ENCODE measurements around the gene TALDO1.

The TALDO1 gene

DNA sequence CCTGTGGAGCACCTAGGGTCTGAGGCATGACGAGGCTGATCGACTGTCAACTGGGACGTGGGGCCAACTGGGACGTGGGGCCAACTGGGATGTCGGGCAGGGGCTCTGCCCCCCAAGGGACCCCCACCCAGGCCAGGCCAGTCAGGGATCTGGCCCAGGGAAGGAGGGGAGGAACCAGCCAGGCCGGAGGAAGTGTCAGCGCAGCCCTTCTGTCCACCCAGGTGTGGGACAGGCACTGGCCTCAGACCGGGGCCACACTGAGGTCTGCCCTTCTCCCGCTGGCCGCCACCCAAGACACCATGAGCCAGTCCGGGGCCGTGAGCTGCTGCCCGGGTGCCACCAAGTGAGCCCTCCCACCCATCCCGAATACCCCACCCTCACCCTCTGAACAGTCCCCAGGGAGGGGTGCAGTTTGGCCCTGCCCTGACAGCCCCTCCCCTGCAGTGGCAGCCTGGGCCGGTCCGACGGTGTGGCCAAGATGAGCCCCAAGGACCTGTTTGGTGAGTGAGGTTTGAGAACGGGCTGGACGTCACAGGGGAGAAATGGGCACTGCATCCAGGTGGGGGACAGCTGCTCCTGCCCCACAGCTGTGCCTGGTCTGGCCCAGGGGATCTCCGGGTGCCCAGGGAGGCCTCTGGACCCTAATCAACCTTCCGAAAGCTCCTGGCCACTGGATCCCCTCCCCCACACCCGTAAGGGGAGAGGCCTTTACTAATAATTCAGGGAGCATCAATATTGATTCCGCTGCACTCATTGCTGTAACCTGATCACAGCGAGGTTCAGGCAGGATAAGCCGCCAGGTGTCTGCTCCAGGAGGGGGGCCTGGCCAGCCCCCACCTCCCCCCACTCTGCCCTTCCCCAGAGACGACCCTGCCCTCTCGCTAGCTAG is 37.9 kb upstream of the TALDO1 start:
- in situ Hi-C loops (cut with MboI; ENCODE audit: low sequenced_read_pairs) = loop anchor here (25.0 kb wide), 1 partner anchor 147 kb away; the partner anchor contains the start of genes LMNTD2 and RASSF7

DNA sequence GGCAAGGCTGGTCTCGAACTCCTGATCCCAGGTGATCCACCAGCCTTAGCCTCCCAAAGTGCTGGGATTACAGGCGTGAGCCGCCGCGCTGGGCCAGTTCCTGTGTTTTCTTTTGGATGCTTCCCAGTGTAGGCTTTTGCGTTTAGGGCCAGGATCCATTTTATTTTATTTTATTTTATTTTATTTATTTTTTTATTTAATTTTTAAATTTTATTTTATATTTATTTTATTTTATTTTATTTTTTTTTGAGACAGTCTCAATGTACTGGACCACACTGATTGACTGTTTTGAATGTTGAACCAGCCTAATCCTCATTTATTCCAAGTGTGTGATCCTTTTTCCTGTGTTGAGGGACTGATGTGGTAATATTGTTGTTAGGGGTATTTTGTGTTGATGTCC is 32.8 kb upstream of the TALDO1 start:
- in situ Hi-C loops (cut with MboI; ENCODE audit: low sequenced_read_pairs) = loop anchor here (25.0 kb wide), 1 partner anchor 152 kb away; the partner anchor contains the start of genes LMNTD2 and RASSF7

DNA sequence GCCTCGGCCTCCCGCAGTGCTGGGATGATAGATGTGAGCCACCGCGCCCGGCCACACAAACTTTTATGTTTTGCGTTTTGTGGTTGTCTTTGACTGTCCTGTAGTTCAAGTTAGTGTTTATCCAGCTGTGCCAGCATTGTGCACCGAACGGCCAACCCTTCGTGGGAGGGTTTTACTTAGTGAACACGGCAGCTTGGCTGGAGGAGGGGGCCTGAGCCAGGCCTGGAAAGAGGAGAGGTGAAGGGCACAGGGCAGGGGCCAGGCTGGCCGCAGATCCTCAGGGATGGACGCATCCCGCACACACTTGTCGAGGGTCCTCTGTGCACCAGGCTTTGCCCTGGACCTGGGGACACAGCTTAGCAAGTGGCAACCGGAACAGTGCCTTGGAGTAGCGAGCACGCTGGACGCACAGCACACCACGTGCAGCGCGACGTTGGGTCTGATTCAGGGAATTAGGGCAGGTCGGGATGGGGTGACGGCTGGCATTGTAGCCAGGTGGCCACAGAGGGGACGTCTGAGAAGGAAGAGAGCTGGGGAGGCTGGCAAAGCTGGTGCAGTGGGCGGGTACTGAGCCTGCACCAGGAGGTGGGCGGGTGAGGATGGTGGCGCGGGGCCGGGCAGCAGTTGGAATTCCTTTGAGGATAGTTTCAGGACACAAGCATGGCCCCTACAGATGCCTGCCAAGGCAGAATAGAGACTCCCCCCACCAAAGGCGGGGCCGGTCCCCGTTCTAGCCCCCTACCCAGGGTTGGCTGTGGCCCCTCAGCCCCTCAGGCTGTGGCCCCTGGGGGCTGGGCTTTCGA is 27.8 kb upstream of the TALDO1 start:
- in situ Hi-C loops (cut with MboI; ENCODE audit: low sequenced_read_pairs) = loop anchor here (25.0 kb wide), 1 partner anchor 157 kb away; the partner anchor contains the start of genes LMNTD2 and RASSF7

DNA sequence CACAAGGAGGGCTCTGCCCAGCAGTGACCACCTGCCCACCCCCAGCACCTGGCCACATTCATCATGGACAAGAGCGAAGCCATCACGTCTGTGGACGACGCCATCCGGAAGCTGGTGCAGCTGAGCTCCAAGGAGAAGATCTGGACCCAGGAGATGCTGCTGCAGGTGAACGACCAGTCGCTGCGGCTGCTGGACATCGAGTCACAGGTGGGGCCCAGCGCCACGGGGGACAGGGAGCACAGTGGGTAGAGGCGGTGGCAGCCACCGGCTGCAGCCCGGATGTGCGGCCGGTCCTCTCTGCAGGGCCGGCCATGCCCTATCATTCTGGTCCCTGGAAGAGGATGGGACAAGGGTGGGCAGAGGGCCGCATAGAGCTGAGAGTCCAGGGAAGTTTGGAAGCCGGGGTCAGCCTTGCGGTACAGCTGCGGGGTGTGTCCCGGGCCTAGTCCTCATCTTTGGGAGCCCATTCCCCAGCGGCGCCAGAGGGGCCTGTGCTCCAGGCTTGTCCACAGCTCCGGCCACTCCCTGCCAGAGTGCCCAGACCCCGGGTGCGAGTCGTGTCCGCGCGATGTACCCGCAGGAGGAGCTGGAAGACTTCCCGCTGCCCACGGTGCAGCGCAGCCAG is 27.1 kb upstream of the TALDO1 start:
- in situ Hi-C loops (cut with MboI; ENCODE audit: low sequenced_read_pairs) = loop anchor here (25.0 kb wide), 1 partner anchor 158 kb away; the partner anchor contains the start of genes LMNTD2 and RASSF7

DNA sequence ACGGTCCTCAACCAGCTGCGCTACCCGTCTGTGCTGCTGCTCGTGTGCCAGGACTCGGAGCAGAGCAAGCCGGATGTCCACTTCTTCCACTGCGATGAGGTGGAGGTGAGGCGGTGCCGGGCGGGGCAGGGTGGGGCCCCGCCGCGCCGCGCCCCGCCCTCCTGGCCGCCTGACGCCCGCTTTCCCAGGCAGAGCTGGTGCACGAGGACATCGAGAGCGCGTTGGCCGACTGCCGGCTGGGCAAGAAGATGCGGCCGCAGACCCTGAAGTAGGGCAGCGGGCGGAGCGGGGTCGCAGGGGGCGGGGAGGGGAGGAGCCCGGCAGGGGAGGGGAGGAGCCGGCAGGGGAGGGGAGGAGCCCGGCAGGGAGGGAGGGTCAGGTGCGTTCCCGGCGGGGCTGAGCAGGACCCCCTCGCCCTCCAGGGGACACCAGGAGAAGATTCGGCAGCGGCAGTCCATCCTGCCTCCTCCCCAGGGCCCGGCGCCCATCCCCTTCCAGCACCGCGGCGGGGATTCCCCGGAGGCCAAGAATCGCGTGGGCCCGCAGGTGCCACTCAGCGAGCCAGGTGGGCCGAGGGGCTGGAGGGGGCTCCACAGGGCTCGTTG is 26.5 kb upstream of the TALDO1 start:
- in situ Hi-C loops (cut with MboI; ENCODE audit: low sequenced_read_pairs) = loop anchor here (25.0 kb wide), 1 partner anchor 158 kb away; the partner anchor contains the start of genes LMNTD2 and RASSF7

DNA sequence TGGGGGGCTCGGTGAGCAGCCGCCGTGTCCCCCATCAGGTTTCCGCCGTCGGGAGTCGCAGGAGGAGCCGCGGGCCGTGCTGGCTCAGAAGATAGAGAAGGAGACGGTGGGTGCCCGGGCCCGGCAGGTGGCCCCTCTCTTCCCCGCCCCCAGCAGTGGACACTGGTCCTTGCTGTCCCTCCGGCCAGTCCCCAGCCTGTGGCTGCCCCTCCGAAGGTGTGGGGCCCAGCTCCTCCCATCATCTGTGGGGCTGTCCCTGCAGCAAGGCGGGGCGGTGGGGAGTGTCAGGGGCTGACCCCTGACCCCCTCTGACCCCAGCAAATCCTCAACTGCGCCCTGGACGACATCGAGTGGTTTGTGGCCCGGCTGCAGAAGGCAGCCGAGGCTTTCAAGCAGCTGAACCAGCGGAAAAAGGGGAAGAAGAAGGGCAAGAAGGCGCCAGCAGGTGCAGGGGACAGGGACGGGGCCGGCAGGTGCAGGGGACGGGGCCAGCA is 26.0 kb upstream of the TALDO1 start:
- in situ Hi-C loops (cut with MboI; ENCODE audit: low sequenced_read_pairs) = loop anchor here (25.0 kb wide), 1 partner anchor 159 kb away; the partner anchor contains the start of genes LMNTD2 and RASSF7

DNA sequence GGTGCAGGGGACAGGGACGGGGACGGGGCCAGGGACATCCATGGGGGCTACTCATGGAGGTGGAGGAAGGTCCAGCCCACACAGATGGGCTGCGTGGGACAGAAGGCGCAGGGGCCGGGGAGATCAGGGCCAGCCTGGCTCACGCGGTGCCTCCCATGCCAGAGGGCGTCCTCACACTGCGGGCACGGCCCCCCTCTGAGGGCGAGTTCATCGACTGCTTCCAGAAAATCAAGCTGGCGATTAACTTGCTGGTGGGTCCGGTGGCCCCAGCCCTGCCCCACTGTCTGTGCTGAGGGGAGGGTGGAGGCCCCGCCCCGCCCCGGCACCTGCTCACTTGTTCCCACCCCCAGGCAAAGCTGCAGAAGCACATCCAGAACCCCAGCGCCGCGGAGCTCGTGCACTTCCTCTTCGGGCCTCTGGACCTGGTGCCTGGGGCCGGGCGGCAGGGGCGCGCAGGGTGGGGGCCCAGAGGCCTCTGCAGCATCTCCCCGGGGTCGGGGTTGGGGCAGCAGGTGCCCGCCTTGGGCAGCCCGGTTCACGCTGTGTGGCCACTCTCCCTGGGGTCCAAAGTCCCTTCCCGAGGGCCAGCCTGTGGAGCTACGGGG is 25.4 kb upstream of the TALDO1 start:
- in situ Hi-C loops (cut with MboI; ENCODE audit: low sequenced_read_pairs) = loop anchor here (25.0 kb wide), 1 partner anchor 160 kb away; the partner anchor contains the start of genes LMNTD2 and RASSF7

DNA sequence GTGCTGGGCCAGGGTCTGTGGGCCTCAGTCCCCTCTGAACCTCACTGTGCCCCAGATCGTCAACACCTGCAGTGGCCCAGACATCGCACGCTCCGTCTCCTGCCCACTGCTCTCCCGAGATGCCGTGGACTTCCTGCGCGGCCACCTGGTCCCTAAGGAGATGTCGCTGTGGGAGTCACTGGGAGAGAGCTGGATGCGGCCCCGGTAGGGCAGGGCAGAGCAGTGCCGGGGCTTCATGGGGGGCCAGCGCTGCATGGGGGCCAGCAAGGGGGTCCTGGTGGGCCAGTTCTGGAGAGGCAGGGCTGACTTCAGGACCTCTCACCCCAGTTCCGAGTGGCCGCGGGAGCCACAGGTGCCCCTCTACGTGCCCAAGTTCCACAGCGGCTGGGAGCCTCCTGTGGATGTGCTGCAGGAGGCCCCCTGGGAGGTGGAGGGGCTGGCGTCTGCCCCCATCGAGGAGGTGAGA is 24.9 kb upstream of the TALDO1 start:
- in situ Hi-C loops (cut with MboI; ENCODE audit: low sequenced_read_pairs) = loop anchor here (25.0 kb wide), 1 partner anchor 160 kb away; the partner anchor contains the start of genes LMNTD2 and RASSF7

DNA sequence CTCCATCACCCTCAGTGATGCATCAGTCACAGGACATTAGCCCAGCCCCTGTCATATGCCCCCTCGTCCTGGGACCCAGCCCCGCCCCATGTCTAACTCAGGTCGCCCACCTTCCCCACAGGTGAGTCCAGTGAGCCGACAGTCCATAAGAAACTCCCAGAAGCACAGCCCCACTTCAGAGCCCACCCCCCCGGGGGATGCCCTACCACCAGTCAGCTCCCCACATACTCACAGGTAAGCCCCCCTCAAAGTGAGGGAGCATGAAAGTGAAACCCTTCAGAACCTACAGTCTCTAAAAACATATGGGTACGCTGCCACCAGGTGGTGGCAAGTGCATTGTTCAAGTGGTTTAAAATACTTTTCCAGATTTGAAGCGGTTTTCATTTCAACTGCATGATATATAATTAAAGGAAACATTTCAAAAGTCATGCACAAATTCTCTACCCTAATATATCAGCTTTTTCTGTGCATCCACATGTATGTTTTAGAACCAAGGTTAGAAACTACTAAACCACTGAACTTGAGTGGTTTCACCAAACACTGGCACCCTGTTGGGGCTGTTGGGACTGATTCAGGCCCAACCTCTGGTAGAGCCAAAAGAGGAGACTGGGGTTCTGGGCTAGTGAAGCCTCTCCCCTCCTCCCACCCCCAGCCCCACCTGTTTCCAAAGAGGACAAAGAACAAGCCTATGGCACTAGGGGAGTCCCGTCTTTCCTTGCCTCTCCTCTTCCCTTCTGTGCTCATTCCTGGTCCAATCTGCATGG is 24.0 kb upstream of the TALDO1 start:
- in situ Hi-C loops (cut with MboI; ENCODE audit: low sequenced_read_pairs) = loop anchor here (25.0 kb wide), 1 partner anchor 161 kb away; the partner anchor contains the start of genes LMNTD2 and RASSF7

DNA sequence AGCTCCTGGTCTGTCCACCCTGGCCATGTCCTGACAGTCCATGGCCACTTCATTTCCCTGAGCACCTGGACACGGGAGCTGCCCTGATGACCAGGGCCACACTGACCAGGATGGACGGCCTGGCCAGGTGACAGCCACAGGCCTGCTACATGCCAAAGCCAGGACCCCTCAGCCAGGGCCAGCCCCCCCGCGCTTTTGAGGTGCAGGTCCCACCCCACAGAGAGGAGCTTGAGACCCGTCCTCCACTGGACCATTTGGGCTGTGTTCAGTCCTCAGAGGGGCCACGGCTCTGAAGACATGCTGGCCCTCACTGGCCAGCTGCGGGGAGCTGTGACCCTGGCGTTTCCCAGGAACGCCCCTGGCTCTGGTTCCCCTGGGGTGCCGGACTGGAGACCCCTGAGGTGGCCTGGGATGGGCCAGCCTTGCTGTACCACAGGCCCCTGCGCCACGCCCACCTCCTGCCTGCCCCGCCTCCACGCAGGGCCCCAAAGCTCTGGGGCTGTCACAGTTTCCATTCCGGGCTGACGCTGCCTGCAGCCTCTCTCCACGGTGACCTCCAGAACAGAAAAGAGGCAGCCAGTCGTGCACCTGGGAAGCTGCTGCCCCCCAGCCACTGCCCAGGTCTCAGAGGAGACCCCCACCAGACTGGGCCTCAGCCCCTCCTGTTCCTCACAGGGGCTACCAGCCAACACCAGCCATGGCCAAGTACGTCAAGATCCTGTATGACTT is 23.1 kb upstream of the TALDO1 start:
- in situ Hi-C loops (cut with MboI; ENCODE audit: low sequenced_read_pairs) = loop anchor here (25.0 kb wide), 1 partner anchor 162 kb away; the partner anchor contains the start of genes LMNTD2 and RASSF7

DNA sequence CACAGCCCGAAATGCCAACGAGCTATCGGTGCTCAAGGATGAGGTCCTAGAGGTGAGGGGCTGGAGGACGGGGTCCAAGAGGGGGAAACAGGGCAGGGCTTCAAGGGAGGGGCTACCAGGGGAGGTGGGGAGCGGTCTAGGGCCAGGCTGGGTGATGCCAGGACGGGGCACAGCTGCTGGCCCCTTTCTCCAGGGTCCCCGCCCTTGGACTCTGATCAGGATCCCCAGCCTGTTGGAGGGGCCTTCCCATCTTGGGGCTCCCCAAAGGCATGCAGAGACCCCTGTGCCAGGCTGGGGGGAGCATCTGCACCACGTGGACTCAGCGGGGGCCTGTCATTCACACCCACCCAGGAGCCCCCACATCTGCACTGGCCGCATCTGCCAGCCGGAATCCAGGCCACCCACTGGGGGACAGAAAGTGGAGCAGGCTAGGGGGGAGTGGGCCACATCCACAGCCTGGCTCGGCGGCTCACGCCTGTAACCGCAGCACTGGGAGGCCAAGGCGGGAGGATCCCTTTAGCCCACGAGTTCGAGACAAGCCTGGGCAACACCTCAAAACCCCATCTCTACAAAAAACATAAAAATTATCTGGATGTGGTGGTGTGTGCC is 22.4 kb upstream of the TALDO1 start:
- in situ Hi-C loops (cut with MboI; ENCODE audit: low sequenced_read_pairs) = loop anchor here (25.0 kb wide), 1 partner anchor 163 kb away; the partner anchor contains the start of genes LMNTD2 and RASSF7

DNA sequence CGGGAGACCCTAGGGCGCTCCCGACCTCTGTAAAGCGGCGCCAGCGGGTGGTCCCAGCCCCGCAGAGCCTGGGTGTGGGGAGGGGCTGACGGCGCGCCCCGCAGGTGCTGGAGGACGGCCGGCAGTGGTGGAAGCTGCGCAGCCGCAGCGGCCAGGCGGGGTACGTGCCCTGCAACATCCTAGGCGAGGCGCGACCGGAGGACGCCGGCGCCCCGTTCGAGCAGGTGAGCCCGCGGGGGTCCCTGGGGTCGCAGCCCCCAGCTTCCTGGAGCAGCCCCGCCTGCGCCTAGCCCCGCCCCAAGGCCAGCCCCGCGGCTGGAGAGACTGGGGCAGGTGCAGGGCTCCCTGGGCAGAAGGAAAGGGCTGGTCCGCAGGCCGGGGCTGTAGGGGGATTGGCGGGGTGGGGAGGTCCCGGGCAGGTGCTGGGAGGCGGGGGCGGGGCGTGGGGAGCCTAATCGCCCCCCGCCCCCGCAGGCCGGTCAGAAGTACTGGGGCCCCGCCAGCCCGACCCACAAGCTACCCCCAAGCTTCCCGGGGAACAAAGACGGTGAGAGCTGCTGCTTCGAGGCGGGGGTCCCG is 21.6 kb upstream of the TALDO1 start:
- in situ Hi-C loops (cut with MboI; ENCODE audit: low sequenced_read_pairs) = no loop called here

DNA sequence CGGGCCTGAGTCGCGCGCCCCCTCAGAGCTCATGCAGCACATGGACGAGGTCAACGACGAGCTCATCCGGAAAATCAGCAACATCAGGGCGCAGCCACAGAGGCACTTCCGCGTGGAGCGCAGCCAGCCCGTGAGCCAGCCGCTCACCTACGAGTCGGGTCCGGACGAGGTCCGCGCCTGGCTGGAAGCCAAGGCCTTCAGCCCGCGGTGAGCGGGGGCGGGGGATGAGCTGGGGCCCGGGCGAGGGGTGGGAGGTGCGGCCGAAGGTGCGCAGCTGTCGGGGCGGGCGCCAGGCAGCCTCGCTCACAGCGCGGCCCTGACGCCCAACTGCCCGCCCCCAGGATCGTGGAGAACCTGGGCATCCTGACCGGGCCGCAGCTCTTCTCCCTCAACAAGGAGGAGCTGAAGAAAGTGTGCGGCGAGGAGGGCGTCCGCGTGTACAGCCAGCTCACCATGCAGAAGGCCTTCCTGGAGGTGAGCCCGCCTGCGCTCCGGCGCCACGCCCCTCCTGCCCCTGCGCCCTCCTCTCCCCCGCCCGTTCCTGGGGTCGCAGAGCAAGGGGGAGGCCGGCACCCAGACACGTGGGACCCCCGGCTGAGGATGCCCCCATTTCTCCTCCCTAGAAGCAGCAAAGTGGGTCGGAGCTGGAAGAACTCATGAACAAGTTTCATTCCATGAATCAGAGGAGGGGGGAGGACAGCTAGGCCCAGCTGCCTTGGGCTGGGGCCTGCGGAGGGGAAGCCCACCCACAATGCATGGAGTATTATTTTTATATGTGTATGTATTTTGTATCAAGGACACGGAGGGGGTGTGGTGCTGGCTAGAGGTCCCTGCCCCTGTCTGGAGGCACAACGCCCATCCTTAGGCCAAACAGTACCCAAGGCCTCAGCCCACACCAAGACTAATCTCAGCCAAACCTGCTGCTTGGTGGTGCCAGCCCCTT is 20.7 kb upstream of the TALDO1 start:
- in situ Hi-C loops (cut with MboI; ENCODE audit: low sequenced_read_pairs) = no loop called here

DNA sequence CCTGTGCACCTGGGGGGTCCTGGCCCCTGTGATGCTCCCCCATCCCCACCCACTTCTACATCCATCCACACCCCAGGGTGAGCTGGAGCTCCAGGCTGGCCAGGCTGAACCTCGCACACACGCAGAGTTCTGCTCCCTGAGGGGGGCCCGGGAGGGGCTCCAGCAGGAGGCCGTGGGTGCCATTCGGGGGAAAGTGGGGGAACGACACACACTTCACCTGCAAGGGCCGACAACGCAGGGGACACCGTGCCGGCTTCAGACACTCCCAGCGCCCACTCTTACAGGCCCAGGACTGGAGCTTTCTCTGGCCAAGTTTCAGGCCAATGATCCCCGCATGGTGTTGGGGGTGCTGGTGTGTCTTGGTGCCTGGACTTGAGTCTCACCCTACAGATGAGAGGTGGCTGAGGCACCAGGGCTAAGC is 20.0 kb upstream of the TALDO1 start:
- in situ Hi-C loops (cut with MboI; ENCODE audit: low sequenced_read_pairs) = no loop called here

DNA sequence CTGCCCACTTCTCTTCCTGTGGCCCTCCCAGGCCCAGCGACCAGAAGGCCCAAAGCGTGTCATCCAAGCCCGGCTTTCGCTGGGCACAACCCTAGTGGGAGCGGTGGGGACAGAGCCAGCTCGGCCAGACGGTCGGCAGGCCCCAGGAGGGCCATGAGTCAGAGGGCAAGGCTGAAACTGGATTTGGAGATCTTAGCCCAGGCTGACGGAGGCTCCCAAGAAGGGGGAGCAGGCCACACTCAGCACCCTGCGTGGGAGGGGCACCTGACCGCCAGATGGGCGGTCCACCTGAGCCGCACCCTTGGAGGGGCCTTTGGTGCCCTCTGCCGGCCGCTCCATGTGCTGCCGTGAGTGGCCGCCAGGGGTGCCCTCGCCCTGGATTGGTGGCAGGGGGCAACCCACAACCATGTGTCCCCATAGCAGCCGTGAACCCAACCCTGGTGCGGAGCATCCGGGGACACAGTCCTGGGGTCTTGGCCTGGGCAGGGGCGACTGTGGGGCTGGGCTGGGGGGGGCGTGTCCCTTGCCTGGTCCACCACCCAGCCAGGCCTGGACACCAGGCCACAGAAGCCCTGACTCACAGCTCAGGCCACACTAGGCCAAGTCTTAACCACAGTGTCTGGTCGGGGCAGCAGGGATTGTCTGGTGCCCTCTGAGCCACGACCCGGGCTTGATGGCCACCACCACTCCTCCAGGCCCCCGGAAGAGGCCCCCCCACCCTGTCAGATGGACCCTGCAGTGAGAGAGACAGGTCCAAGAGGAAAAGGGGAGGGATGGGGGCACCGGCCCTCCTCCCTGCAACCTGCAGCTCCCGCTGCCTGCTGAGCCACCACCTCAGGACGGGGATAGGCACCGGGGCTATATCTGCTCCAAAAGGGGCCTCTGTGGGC is 19.2 kb upstream of the TALDO1 start:
- in situ Hi-C loops (cut with MboI; ENCODE audit: low sequenced_read_pairs) = no loop called here

All from HL-60/S4 (cell line).